ENCODE measurements around the gene NXPH2.

DNA sequence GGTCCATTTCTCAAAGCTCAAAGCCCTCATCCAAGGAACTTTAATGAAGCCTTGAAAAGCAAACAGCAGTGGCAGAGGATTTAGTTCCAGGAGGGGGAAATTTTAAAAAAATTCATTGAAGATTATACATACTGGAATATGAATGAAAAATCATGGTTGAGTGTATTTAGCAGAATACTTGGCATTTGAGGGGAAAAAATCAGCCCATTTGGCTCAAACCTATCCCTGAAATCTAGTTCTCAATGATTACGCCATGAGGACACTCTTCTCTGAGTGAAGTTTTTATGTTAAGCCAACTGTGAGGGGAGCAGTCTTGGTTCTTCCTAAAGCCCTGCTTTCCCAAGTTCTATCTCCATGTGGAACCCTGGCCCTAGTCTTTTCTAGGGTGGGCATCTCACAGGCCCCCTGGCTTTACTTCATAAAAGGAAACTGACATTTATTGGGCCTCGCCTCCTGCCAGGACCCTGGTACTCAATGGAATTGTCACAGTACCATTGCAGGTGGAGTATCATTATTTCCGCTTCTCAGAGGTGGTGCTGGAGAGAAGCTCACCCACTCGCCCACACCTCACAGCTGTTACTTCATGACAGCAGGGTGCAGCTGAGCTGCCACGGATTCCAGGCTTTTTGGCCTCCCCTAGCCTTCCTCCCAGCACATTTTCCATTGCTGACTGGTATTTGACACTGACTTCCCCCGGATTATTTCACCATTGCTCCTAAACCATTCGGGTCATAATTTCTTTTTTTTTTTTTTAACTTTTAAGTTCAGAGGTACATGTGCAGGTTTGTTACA, 56.8 kb downstream of the NXPH2 start:
- TF ChIP-seq, protein P1, sequence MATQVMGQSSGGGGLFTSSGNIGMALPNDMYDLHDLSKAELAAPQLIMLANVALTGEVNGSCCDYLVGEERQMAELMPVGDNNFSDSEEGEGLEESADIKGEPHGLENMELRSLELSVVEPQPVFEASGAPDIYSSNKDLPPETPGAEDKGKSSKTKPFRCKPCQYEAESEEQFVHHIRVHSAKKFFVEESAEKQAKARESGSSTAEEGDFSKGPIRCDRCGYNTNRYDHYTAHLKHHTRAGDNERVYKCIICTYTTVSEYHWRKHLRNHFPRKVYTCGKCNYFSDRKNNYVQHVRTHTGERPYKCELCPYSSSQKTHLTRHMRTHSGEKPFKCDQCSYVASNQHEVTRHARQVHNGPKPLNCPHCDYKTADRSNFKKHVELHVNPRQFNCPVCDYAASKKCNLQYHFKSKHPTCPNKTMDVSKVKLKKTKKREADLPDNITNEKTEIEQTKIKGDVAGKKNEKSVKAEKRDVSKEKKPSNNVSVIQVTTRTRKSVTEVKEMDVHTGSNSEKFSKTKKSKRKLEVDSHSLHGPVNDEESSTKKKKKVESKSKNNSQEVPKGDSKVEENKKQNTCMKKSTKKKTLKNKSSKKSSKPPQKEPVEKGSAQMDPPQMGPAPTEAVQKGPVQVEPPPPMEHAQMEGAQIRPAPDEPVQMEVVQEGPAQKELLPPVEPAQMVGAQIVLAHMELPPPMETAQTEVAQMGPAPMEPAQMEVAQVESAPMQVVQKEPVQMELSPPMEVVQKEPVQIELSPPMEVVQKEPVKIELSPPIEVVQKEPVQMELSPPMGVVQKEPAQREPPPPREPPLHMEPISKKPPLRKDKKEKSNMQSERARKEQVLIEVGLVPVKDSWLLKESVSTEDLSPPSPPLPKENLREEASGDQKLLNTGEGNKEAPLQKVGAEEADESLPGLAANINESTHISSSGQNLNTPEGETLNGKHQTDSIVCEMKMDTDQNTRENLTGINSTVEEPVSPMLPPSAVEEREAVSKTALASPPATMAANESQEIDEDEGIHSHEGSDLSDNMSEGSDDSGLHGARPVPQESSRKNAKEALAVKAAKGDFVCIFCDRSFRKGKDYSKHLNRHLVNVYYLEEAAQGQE (IDR thresholded peaks at IDR 0.05; ENCODE audit: low read depth, low read length), result no peak
- TF ChIP-seq, protein P2, sequence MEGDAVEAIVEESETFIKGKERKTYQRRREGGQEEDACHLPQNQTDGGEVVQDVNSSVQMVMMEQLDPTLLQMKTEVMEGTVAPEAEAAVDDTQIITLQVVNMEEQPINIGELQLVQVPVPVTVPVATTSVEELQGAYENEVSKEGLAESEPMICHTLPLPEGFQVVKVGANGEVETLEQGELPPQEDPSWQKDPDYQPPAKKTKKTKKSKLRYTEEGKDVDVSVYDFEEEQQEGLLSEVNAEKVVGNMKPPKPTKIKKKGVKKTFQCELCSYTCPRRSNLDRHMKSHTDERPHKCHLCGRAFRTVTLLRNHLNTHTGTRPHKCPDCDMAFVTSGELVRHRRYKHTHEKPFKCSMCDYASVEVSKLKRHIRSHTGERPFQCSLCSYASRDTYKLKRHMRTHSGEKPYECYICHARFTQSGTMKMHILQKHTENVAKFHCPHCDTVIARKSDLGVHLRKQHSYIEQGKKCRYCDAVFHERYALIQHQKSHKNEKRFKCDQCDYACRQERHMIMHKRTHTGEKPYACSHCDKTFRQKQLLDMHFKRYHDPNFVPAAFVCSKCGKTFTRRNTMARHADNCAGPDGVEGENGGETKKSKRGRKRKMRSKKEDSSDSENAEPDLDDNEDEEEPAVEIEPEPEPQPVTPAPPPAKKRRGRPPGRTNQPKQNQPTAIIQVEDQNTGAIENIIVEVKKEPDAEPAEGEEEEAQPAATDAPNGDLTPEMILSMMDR (IDR thresholded peaks at IDR 0.05), result no peak
- TF ChIP-seq, protein P3, sequence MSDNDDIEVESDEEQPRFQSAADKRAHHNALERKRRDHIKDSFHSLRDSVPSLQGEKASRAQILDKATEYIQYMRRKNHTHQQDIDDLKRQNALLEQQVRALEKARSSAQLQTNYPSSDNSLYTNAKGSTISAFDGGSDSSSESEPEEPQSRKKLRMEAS (IDR thresholded peaks at IDR 0.05; ENCODE audit: low read depth), result no peak
- no peak for TF ChIP-seq RAD21 (IDR thresholded peaks at IDR 0.05; ENCODE audit: low read length)
- no peak for TF ChIP-seq POLR2AphosphoS5 (IDR thresholded peaks at IDR 0.05; ENCODE audit: low read depth, low read length)
- no peak for TF ChIP-seq TAF1 (IDR thresholded peaks at IDR 0.05; ENCODE audit: borderline replicate concordance, low read depth, low read length)
- TF ChIP-seq GATA2 (CRISPR knock-in tag; IDR thresholded peaks at IDR 0.05), result no peak
